Transverse colon (tissue), 4 donors: ENCODE measurements around the gene CBX7. TPM values are rescaled to one million over a fixed set of nuclear protein-coding genes. Genes with fewer than 3 reads are reported as not detected.
"Not testable (repeated sequence)": the region's sequence is repeated elsewhere in the genome, so short reads cannot be mapped to it uniquely, and the experiment has no call there.

Source experiments
- DNase-seq: peaks from one replicate; pipeline ENCODE4 v3.0.0-alpha.2; 2019
- H3K27ac ChIP-seq, 4 donors: fragments of 200-600 bp; sonication (generic); 2 replicates each; pipeline ENCODE4 v1.5.1; 2016 to 2018; ENCODE audit warnings: inconsistent platforms in 4 of 4
- H3K27me3 ChIP-seq: fragments of 200-600 bp; sonication (generic); 2 replicates; pipeline ENCODE4 v1.5.1; 2017; ENCODE audit warnings: inconsistent platforms
- H3K36me3 ChIP-seq, 4 donors: fragments of 200-600 bp; sonication (generic); 2 replicates each; pipeline ENCODE4 v1.5.1; 2017 to 2019; ENCODE audit warnings: inconsistent platforms in 4 of 4
- H3K4me1 ChIP-seq, 4 donors: fragments of 200-600 bp; sonication (generic); 2 replicates each; pipeline ENCODE4 v1.5.1; 2017 to 2020; ENCODE audit warnings: inconsistent platforms in 4 of 4
- H3K4me3 ChIP-seq, 4 donors: fragments of 200-600 bp; sonication (generic); 1 replicate in 1 of 4; 2 replicates in 3 of 4; pipeline versions ENCODE4 v1.5.1 to v1.6.1; 2017 to 2019; ENCODE audit warnings: inconsistent platforms in 4 of 4
- H3K9me3 ChIP-seq, 2 donors: fragments of 200-600 bp; sonication (generic); 2 replicates each; pipeline ENCODE4 v1.5.1; 2017 to 2019; ENCODE audit warnings: inconsistent platforms in 2 of 2
- CTCF ChIP-seq, 5 experiments: fragments of 200-600 bp in 3 of 5; fragments of 450-650 bp in 2 of 5; sonication (generic) in 3 of 5; IDR thresholded peaks; 1 replicate in 2 of 5; 2 replicates in 3 of 5; pipeline ENCODE4 v1.5.1; 2016 to 2017; ENCODE audit warnings: antibody characterized with exemption in 5 of 5, inconsistent platforms in 3 of 5, mild to moderate bottlenecking in 2 of 5, moderate library complexity in 1 of 5
- EP300 ChIP-seq: sonication (generic); formaldehyde crosslinking; IDR thresholded peaks from one replicate; pipeline ENCODE4 v1.6.1; 2017; ENCODE audit warnings: antibody characterized with exemption, low read depth
- POLR2A ChIP-seq: fragments of 450-650 bp; IDR thresholded peaks from one replicate; pipeline ENCODE4 v1.6.1; 2016; ENCODE audit warnings: antibody characterized with exemption, mild to moderate bottlenecking, moderate library complexity
- POLR2AphosphoS5 ChIP-seq, 3 donors: sonication (generic); formaldehyde crosslinking; IDR thresholded peaks; one replicate each; pipeline ENCODE4 v1.6.1; 2016; ENCODE audit warnings: antibody characterized with exemption in 3 of 3
- WGBS, 2 donors: methylation state at CpG; one replicate each; pipeline ENCODE4 v1.1.5; 2018; ENCODE audit warnings: low coverage in 1 of 2; 5-methylcytosine and 5-hydroxymethylcytosine counted together
- in situ Hi-C, 4 donors: fragments of 200-750 bp; cut with MboI; loops; one replicate each; pipeline versions ENCODE4 v1.15.0 to v1.15.1; 2017; ENCODE audit warnings: low sequenced_read_pairs in 3 of 4, low pct_ligation_motif_present in 1 of 4, low pct_unique_long_range_greater_than_20kb in 1 of 4
- intact Hi-C: fragments of 100-400 bp; cut with DNase I; formaldehyde crosslinking; loops from one replicate; pipeline ENCODE4 v1.15.1; 2023; ENCODE audit warnings: low total_unique reads
- total RNA-seq, 4 donors: library from RNA; depleted of rRNA; stranded (reverse); fragments of >200 nt; gene quantifications; one replicate each; pipeline ENCODE4 v1.1.0, GENCODE V29; 2016

CBX7 gene
- total RNA-seq, 4 donors from 2014 or later: 15.3 to 129 (median 58.4) TPM

- H3K27me3 ChIP-seq: no peaks in the 10 kb centered on the region
- peaks cover 11 to 24% (median 14%) of the 10 kb centered on the region in 4 donors for H3K4me1 ChIP-seq
- TF ChIP-seq POLR2A: no peak
- no peak for TF ChIP-seq POLR2AphosphoS5 (IDR thresholded peaks at IDR 0.05)
- TF ChIP-seq EP300: no peak
- TF ChIP-seq CTCF (IDR thresholded peaks at IDR 0.05): no peak
- in situ Hi-C loops (loop anchor here in 3 of 4 donors (5.0 to 25.0 kb wide), 4 partner anchors 135 to 367 kb away; partner anchors contain the start of genes RPL3 (in 1 of the 3) and RPS19BP1 (in 1 of the 3)), intact Hi-C loops (loop anchor here (2.0 to 10.0 kb wide), 2 partner anchors 145 to 355 kb away; partner anchors contain the start of gene ATF4)
- no peaks in the 10 kb centered on the region for H3K9me3 ChIP-seq
- H3K4me3 ChIP-seq: no peak overlapping the region
- 60% methylated on average over 8 of the region's 8 CpGs; no CpG with 5 or more reads in 1 of the 2 donors for WGBS, 2 donors
- no peak for DNase-seq
- H3K36me3 ChIP-seq: no peaks in the 10 kb centered on the region
- no peak overlapping the region for H3K27ac ChIP-seq
These were observed 17.5 kb upstream of the CBX7 start for GRCh38 chr22:39169797-39170466.

GRCh38 chr22:39166547-39166946 lies 14.1 kb upstream of the CBX7 start:
- in situ Hi-C loops: loop anchor here in 1 of 4 donors (25.0 kb wide), 1 partner anchor 371 kb away; the partner anchor contains the start of gene RPS19BP1
- WGBS, 2 donors: 90 to 93% methylated on average over 5 of the region's 5 CpGs
- DNase-seq: no peak
- H3K9me3 ChIP-seq: no peaks in the 10 kb centered on the region
- intact Hi-C loops: no loop called here
- H3K36me3 ChIP-seq: no peaks in the 10 kb centered on the region
- no peak overlapping the region for H3K27ac ChIP-seq
- H3K4me1 ChIP-seq: peaks cover 0 to 6% (median 2%) of the 10 kb centered on the region in 4 donors
- no peak for TF ChIP-seq EP300
- TF ChIP-seq POLR2AphosphoS5 (IDR thresholded peaks at IDR 0.05): no peak
- no peak for TF ChIP-seq CTCF (IDR thresholded peaks at IDR 0.05)
- no peak for TF ChIP-seq POLR2A
- H3K27me3 ChIP-seq: no peaks in the 10 kb centered on the region
- no peak overlapping the region for H3K4me3 ChIP-seq

GRCh38 chr22:39156093-39156492 lies 3.6 kb upstream of the CBX7 start:
- DNase-seq, H3K36me3 ChIP-seq, H3K9me3 ChIP-seq, H3K4me3 ChIP-seq, H3K27ac ChIP-seq, intact Hi-C loops: not testable (repeated sequence)
- H3K4me1 ChIP-seq: peaks cover 0 to 18% (median 17%) of the 10 kb centered on the region in 4 donors
- peaks cover 33% of the 10 kb centered on the region for H3K27me3 ChIP-seq
- 87 to 89% methylated on average over 2 to 8 of the region's 8 CpGs for WGBS, 2 donors
- in situ Hi-C loops: loop anchor here in 1 of 4 donors (25.0 kb wide), 1 partner anchor 381 kb away; the partner anchor contains the start of gene RPS19BP1

- Histone ChIP-seq H3K27me3 (peaks cover 33% of the 10 kb centered on the region), H3K9me3 (no peaks in the 10 kb centered on the region), H3K27ac (no peak overlapping the region), H3K36me3 (no peaks in the 10 kb centered on the region), H3K4me3 (no peak overlapping the region), H3K4me1 (peaks cover 0 to 24% (median 24%) of the 10 kb centered on the region in 4 donors)
- 81 to 85% methylated on average over 14 to 18 of the region's 18 CpGs for WGBS, 2 donors
- in situ Hi-C loops: loop anchor here in 1 of 4 donors (25.0 kb wide), 1 partner anchor 382 kb away; the partner anchor contains the start of gene RPS19BP1
- intact Hi-C loops: no loop called here
- no peak for DNase-seq
- no peak for TF ChIP-seq CTCF (IDR thresholded peaks at IDR 0.05)
- no peak for TF ChIP-seq POLR2AphosphoS5 (IDR thresholded peaks at IDR 0.05)
- TF ChIP-seq EP300: no peak
These were observed 2.9 kb upstream of the CBX7 start for GRCh38 chr22:39155421-39155820.
